ENCODE data around the gene AP2S1.
"Not testable (repeated sequence)": the region's sequence is repeated elsewhere in the genome, so short reads cannot be mapped to it uniquely, and the experiment has no call there.

AP2S1 gene

GRCh38 chr19:46856062-46857022 is 5.7 kb upstream of the AP2S1 start:
- Histone ChIP-seq H3K9ac (ENCODE audit: low read length) (peak overlapping the region; percentile 53), H3K27me3 (ENCODE audit: control insufficient read depth, insufficient read depth, low read length) (no peaks in the 10 kb centered on the region), H3K9me3 (ENCODE audit: control insufficient read depth, insufficient read depth, low read depth, low read length) (no peaks in the 10 kb centered on the region), H3K4me3 (ENCODE audit: low read depth, low read length) (peak overlapping the region; percentile 49), H3K4me1 (ENCODE audit: control insufficient read depth, insufficient read depth, low read length) (peaks cover 7% of the 10 kb centered on the region), H3K27ac (ENCODE audit: low read depth, low read length) (peak overlapping the region; percentile 3; the same call in 1 of the 2 replicates), H3K36me3 (ENCODE audit: control insufficient read depth, insufficient read depth, low read length) (no peaks in the 10 kb centered on the region)

DNA sequence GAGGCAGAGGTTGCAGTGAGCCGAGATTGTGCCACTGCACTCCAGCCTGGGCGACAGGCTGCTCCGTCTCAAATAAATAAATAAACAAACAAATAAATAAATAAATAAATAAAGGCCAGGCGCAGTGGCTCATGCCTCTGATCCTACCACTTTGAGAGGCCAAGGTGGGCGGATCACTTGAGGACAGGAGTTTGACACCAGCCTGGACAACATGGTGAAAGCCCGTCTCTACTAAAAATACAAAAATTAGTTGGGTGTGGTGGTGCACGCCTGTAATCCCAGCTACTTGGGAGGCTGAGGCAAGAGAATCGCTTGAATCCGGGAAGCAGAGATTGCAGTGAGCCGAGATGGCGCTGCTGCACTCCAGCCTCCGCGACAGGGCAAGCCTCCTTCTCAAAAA is 4.1 kb upstream of the AP2S1 start:
- H3K9me3 ChIP-seq (ENCODE audit: control insufficient read depth, insufficient read depth, low read depth, low read length); H3K36me3 ChIP-seq (ENCODE audit: control insufficient read depth, insufficient read depth, low read length); H3K27me3 ChIP-seq (ENCODE audit: control insufficient read depth, insufficient read depth, low read length); H3K27ac ChIP-seq (ENCODE audit: low read depth, low read length); H3K4me1 ChIP-seq (ENCODE audit: control insufficient read depth, insufficient read depth, low read length); H3K9ac ChIP-seq (ENCODE audit: low read length); H3K4me3 ChIP-seq (ENCODE audit: low read depth, low read length): not testable (repeated sequence)

DNA sequence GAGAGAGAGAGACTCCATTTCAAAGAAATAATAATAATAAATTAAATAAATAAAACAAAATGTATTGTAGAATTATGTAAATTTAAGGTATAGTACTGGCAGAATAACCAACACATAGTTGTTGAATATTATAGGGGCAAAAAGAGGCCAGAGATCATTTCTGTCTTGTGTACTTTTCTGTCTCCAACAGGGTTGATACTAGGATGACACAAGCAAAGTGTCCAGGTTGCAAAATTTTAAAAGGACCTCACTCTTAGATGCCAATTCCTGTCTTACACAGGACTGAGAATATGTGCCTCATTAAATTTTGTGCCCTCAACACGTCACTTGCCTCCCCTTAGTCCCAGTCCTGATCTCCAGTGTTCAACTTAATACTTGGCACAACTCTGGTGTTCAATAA is 2.2 kb upstream of the AP2S1 start:
- H3K27ac ChIP-seq (ENCODE audit: low read depth, low read length) = no peak overlapping the region
- H3K36me3 ChIP-seq (ENCODE audit: control insufficient read depth, insufficient read depth, low read length) = peaks cover under 1% of the 10 kb centered on the region
- H3K4me1 ChIP-seq (ENCODE audit: control insufficient read depth, insufficient read depth, low read length) = peaks cover 7% of the 10 kb centered on the region
- no peaks in the 10 kb centered on the region for H3K27me3 ChIP-seq (ENCODE audit: control insufficient read depth, insufficient read depth, low read length)
- no peaks in the 10 kb centered on the region for H3K9me3 ChIP-seq (ENCODE audit: control insufficient read depth, insufficient read depth, low read depth, low read length)
- H3K4me3 ChIP-seq (ENCODE audit: low read depth, low read length) = no peak overlapping the region
- H3K9ac ChIP-seq (ENCODE audit: low read length) = no peak overlapping the region

DNA sequence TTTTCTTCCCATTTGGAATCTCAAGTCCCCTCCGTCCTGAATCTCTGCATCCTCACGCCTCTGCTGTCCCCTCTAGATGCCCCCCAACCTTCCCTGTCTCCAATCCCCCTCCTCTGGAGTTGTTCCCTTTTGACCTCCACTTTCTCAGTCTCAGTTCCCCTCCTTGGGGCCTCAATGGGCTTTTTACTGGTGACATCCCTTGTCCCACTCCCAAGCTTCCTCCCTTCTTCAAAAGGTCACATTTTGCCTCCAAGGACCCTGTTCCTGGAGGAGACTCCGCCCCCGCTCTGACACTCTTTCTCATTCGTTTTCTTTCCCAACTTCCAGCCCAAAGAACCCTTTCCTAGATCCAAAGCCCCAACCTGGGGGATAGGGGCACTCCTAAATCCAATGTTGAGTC is 1.0 kb downstream of the AP2S1 start:
- no peaks in the 10 kb centered on the region for H3K9me3 ChIP-seq (ENCODE audit: control insufficient read depth, insufficient read depth, low read depth, low read length)
- H3K4me1 ChIP-seq (ENCODE audit: control insufficient read depth, insufficient read depth, low read length) = no peaks in the 10 kb centered on the region; the same call in 1 of the 2 replicates
- H3K36me3 ChIP-seq (ENCODE audit: control insufficient read depth, insufficient read depth, low read length) = peaks cover 16% of the 10 kb centered on the region
- no peaks in the 10 kb centered on the region for H3K27me3 ChIP-seq (ENCODE audit: control insufficient read depth, insufficient read depth, low read length)
- H3K4me3 ChIP-seq (ENCODE audit: low read depth, low read length) = peak overlapping the region; percentile 87
- H3K9ac ChIP-seq (ENCODE audit: low read length) = peak overlapping the region; percentile 90
- H3K27ac ChIP-seq (ENCODE audit: low read depth, low read length) = peak overlapping the region; percentile 52; the same call in 1 of the 2 replicates

DNA sequence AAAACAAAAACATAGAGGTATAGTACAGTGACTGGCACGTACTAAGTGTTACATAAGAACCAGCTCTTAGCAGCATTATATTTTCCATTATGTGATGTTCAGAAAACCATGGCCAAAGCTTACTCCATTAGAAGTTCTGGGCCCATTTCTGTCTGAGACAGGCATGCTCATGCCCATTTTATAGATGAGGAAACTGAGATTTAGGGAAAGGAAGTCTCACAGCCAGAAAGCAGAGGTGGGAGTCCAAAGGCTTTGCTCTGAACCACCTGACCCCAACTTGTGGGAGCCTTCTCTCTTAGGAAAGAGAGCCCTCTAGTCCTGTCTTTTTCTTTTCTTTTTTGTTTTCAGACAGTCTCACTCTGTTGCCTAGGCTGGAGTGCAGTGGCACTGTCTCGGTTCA is 2.3 kb downstream of the AP2S1 start:
- Histone ChIP-seq H3K27ac (ENCODE audit: low read depth, low read length) (no peak overlapping the region), H3K9ac (ENCODE audit: low read length) (no peak overlapping the region), H3K27me3 (ENCODE audit: control insufficient read depth, insufficient read depth, low read length) (no peaks in the 10 kb centered on the region)

GRCh38 chr19:46847528-46847927 is 3.1 kb downstream of the AP2S1 start:
- H3K27me3 ChIP-seq (ENCODE audit: control insufficient read depth, insufficient read depth, low read length) = no peaks in the 10 kb centered on the region
- peaks cover 34% of the 10 kb centered on the region for H3K36me3 ChIP-seq (ENCODE audit: control insufficient read depth, insufficient read depth, low read length)

More for the DNA sequence above, 2.3 kb downstream of the AP2S1 start:
- no peaks in the 10 kb centered on the region; the same call in 1 of the 2 replicates for H3K4me1 ChIP-seq (ENCODE audit: control insufficient read depth, insufficient read depth, low read length)
- H3K36me3 ChIP-seq (ENCODE audit: control insufficient read depth, insufficient read depth, low read length) = peaks cover 25% of the 10 kb centered on the region
- H3K9me3 ChIP-seq (ENCODE audit: control insufficient read depth, insufficient read depth, low read depth, low read length) = no peaks in the 10 kb centered on the region
- no peak overlapping the region for H3K4me3 ChIP-seq (ENCODE audit: low read depth, low read length)

GRCh38 chr19:46845959-46846459 is 4.6 kb downstream of the AP2S1 start:
- peaks cover 38% of the 10 kb centered on the region for H3K36me3 ChIP-seq (ENCODE audit: control insufficient read depth, insufficient read depth, low read length)
- no peaks in the 10 kb centered on the region for H3K27me3 ChIP-seq (ENCODE audit: control insufficient read depth, insufficient read depth, low read length)
- H3K4me3 ChIP-seq (ENCODE audit: low read depth, low read length) = no peak overlapping the region
- H3K9ac ChIP-seq (ENCODE audit: low read length) = no peak overlapping the region
- H3K4me1 ChIP-seq (ENCODE audit: control insufficient read depth, insufficient read depth, low read length) = no peaks in the 10 kb centered on the region; the same call in 1 of the 2 replicates
- H3K9me3 ChIP-seq (ENCODE audit: control insufficient read depth, insufficient read depth, low read depth, low read length) = no peaks in the 10 kb centered on the region
- no peak overlapping the region for H3K27ac ChIP-seq (ENCODE audit: low read depth, low read length)

More at GRCh38 chr19:46847528-46847927, 3.1 kb downstream of the AP2S1 start:
- Histone ChIP-seq H3K27ac (ENCODE audit: low read depth, low read length) (no peak overlapping the region), H3K9ac (ENCODE audit: low read length) (no peak overlapping the region), H3K9me3 (ENCODE audit: control insufficient read depth, insufficient read depth, low read depth, low read length) (no peaks in the 10 kb centered on the region), H3K4me3 (ENCODE audit: low read depth, low read length) (no peak overlapping the region), H3K4me1 (ENCODE audit: control insufficient read depth, insufficient read depth, low read length) (no peaks in the 10 kb centered on the region; the same call in 1 of the 2 replicates)

- no peak overlapping the region for H3K27ac ChIP-seq (ENCODE audit: low read depth, low read length)
- H3K9me3 ChIP-seq (ENCODE audit: control insufficient read depth, insufficient read depth, low read depth, low read length) = no peaks in the 10 kb centered on the region
- H3K27me3 ChIP-seq (ENCODE audit: control insufficient read depth, insufficient read depth, low read length) = no peaks in the 10 kb centered on the region
- no peaks in the 10 kb centered on the region for H3K4me1 ChIP-seq (ENCODE audit: control insufficient read depth, insufficient read depth, low read length)
- H3K9ac ChIP-seq (ENCODE audit: low read length) = no peak overlapping the region
- H3K4me3 ChIP-seq (ENCODE audit: low read depth, low read length) = no peak overlapping the region
- H3K36me3 ChIP-seq (ENCODE audit: control insufficient read depth, insufficient read depth, low read length) = peaks cover 47% of the 10 kb centered on the region
Observed at GRCh38 chr19:46844067-46844489, 6.6 kb downstream of the AP2S1 start.

- H3K27me3 ChIP-seq (ENCODE audit: control insufficient read depth, insufficient read depth, low read length) = no peaks in the 10 kb centered on the region
- H3K9ac ChIP-seq (ENCODE audit: low read length) = no peak overlapping the region
- H3K4me3 ChIP-seq (ENCODE audit: low read depth, low read length) = no peak overlapping the region
- H3K36me3 ChIP-seq (ENCODE audit: control insufficient read depth, insufficient read depth, low read length) = peaks cover 57% of the 10 kb centered on the region
- no peaks in the 10 kb centered on the region for H3K4me1 ChIP-seq (ENCODE audit: control insufficient read depth, insufficient read depth, low read length)
- H3K9me3 ChIP-seq (ENCODE audit: control insufficient read depth, insufficient read depth, low read depth, low read length) = no peaks in the 10 kb centered on the region
- H3K27ac ChIP-seq (ENCODE audit: low read depth, low read length) = no peak overlapping the region
Observed at GRCh38 chr19:46842791-46843190, 7.9 kb downstream of the AP2S1 start.

- H3K4me3 ChIP-seq (ENCODE audit: low read depth, low read length) = no peak overlapping the region
- H3K36me3 ChIP-seq (ENCODE audit: control insufficient read depth, insufficient read depth, low read length) = peaks cover 55% of the 10 kb centered on the region
- H3K9ac ChIP-seq (ENCODE audit: low read length) = no peak overlapping the region
- H3K9me3 ChIP-seq (ENCODE audit: control insufficient read depth, insufficient read depth, low read depth, low read length) = no peaks in the 10 kb centered on the region
- H3K4me1 ChIP-seq (ENCODE audit: control insufficient read depth, insufficient read depth, low read length) = no peaks in the 10 kb centered on the region
- no peaks in the 10 kb centered on the region for H3K27me3 ChIP-seq (ENCODE audit: control insufficient read depth, insufficient read depth, low read length)
- no peak overlapping the region for H3K27ac ChIP-seq (ENCODE audit: low read depth, low read length)
Observed at GRCh38 chr19:46841458-46842083, 9.1 kb downstream of the AP2S1 start.

DNA sequence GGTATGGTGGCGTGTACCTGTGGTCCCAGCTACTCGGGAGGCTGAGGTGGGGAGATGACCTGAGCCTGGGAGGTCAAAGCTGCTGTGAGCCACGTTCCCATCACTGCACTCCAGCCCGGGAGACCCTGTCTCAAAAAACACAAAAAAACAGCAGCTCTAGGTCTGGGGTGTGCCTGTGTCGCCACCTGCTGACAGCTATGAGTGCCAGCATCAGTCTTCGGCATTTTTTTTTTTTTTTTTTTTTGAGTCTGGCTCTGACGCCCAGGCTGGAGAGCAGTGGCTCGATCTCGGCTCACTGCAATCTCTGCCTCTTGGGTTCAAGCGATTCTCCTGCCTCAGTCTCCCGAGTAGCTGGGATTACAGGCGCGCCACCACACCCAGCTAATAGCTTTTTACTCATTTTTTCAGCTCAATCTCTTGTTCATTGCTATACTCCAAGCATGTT is 10.1 kb downstream of the AP2S1 start:
- H3K9me3 ChIP-seq (ENCODE audit: control insufficient read depth, insufficient read depth, low read depth, low read length) = no peaks in the 10 kb centered on the region
- no peak overlapping the region for H3K27ac ChIP-seq (ENCODE audit: low read depth, low read length)
- H3K4me3 ChIP-seq (ENCODE audit: low read depth, low read length) = no peak overlapping the region
- no peak overlapping the region for H3K9ac ChIP-seq (ENCODE audit: low read length)
- no peaks in the 10 kb centered on the region for H3K27me3 ChIP-seq (ENCODE audit: control insufficient read depth, insufficient read depth, low read length)
- peaks cover 49% of the 10 kb centered on the region for H3K36me3 ChIP-seq (ENCODE audit: control insufficient read depth, insufficient read depth, low read length)
- H3K4me1 ChIP-seq (ENCODE audit: control insufficient read depth, insufficient read depth, low read length) = no peaks in the 10 kb centered on the region

Measured in HUES6 (cell line).